Epithelial cell of proximal tubule (primary cell): ENCODE results near the gene CHIC2. TPM values are rescaled to one million over a fixed set of nuclear protein-coding genes. Genes with fewer than 3 reads are reported as not detected.
A peak's percentile ranks its signal among the peaks of the same experiment; 100 is the strongest.

Experiments used
- DNase-seq: peaks from one replicate; pipeline ENCODE4 v3.0.0-alpha.2; 2011; ENCODE audit warnings: low read depth
- H3K4me3 ChIP-seq: 2 replicates; pipeline ENCODE4 v1.5.1; 2011; ENCODE audit warnings: low read depth, mild to moderate bottlenecking, low read length
- total RNA-seq: library from RNA; depleted of rRNA; stranded (reverse); fragments of >200 nt; gene quantifications from 2 replicates; pipeline ENCODE4 v1.2.3, GENCODE V29; 2015
- TF ChIP-seq, protein P1 (sequence below): conservative IDR thresholded peaks from 2 replicates; pipeline ENCODE4 v1.5.1; 2012; ENCODE audit warnings: low read depth, mild to moderate bottlenecking, low read length

Gene CHIC2
- total RNA-seq, 1 donor from 2014 or later, result 23.5 TPM

DNA sequence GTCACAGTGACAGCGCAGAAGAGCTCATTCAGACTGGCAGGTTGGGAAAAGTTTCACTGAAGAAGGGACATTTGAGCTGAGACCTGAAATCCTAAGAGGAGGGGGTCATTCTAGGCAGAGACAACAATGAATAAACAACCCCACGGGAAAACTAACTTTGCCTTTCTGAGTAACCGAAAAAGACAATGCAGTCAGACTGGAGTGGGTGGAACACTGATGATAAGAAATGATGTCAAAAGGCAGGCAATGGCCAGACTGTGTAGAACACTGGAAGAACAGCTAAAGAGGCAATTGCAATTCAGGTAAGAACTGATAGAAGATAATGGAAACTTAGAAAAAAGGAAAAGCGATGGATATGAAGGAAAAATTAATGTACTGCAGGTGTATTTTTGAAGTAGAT, 73.8 kb downstream of the CHIC2 start:
- H3K4me3 ChIP-seq, result no peak overlapping the region
- TF ChIP-seq, protein P1, sequence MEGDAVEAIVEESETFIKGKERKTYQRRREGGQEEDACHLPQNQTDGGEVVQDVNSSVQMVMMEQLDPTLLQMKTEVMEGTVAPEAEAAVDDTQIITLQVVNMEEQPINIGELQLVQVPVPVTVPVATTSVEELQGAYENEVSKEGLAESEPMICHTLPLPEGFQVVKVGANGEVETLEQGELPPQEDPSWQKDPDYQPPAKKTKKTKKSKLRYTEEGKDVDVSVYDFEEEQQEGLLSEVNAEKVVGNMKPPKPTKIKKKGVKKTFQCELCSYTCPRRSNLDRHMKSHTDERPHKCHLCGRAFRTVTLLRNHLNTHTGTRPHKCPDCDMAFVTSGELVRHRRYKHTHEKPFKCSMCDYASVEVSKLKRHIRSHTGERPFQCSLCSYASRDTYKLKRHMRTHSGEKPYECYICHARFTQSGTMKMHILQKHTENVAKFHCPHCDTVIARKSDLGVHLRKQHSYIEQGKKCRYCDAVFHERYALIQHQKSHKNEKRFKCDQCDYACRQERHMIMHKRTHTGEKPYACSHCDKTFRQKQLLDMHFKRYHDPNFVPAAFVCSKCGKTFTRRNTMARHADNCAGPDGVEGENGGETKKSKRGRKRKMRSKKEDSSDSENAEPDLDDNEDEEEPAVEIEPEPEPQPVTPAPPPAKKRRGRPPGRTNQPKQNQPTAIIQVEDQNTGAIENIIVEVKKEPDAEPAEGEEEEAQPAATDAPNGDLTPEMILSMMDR, result no peak
- DNase-seq, result no peak

DNA sequence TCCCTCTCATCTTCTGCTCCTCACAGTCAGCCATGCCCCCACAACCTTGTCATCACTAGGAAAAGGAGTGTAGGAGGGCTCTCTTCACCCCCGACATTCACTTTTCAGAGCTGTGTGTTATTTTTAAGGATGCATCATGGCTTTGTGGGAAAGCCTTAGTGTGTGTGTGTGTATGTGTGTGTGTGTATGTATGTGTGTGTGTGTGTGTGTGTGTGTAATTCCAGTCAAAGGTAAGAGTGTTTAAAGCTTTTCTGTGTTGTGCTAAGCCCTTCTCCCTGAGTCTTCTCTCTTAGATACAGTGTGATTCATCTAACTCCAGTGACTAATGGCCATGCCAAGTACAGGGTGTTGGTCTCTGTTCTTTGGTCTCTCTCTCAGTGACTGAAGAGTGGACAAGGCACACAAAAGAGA, 76.6 kb downstream of the CHIC2 start:
- H3K4me3 ChIP-seq, result no peak overlapping the region
- DNase-seq, result peak; percentile 37
- TF ChIP-seq, protein P1, result no peak

DNA sequence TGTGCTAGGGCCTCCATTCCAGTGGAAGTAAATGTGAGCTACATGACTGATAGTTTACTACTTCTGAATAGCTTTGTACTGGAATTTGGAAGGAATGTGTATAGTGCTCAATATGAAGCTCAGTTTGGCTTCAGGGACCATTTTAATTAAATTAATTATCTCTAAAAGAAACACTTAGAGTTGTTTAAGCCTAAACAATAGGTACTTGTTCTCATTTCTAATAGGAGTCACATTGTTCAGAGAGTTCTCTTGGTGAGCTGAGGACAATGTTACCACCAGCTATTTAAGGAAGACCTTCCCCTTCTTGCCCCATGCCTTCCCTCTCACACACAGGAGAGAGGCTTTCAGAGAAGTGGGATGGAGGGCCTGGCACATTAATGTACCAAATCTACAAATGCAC, 78.3 kb downstream of the CHIC2 start:
- DNase-seq, result no peak
- TF ChIP-seq, protein P1, result no peak
- no peak overlapping the region for H3K4me3 ChIP-seq

DNA sequence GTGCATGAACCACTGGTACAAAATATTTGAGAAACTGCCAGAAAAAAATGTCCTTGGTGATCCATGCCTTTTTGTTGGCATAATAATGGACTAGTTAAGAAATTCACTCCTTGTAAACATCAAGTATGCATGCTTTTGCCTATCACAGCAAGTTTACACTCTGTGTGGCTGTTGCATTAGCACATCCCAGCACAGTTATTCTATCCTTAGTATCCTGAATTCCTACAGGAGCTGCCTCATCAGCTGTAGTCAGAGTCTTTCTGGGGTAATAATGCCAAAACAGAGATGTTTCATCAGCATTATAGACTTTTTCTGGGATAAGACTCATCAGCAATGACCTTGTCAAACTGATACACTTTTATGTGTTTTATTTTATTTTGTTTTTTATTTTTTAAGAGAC, 82.8 kb downstream of the CHIC2 start:
- H3K4me3 ChIP-seq, result no peak overlapping the region
- TF ChIP-seq, protein P1, result no peak
- DNase-seq, result no peak

DNA sequence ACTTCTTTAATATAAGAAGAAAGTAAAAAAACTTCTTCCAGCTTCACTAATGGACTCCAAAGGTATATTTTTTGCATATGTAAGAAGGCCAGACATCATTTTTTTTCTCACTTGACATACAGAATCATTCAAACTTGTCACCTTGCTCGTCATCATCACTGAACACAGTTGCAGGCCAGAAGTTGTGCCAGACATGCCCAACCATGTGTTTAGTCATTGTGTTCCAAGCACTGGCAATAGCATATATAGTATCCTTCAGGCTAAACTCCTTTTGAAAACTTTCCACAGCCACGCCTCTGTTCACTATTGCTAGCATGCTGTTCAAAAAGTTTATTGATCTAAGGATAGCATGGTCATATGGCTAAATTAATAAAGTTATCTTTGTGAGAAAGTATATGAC, 83.3 kb downstream of the CHIC2 start:
- H3K4me3 ChIP-seq, result no peak overlapping the region
- DNase-seq, result no peak
- TF ChIP-seq, protein P1, result no peak

DNA sequence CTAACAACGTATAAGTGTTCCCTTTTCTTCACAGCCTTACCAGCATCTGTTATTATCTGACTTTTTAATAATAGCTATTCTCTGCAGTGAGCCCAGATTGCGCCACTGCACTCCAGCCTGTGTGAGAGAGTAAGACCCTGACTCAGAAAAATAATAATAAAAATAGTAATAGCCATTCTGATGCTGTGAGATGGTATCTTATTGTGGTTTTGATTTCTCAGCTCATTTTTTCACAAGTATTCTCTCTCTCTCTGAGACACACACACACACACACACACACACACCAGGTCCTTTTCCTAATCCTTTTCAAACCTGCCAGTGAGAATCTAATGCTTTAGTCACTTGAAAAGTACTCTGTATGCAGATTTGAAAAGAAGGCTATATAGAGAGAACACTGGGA, 89.8 kb downstream of the CHIC2 start:
- TF ChIP-seq, protein P1, result no peak
- DNase-seq, result no peak
- H3K4me3 ChIP-seq, result no peak overlapping the region

DNA sequence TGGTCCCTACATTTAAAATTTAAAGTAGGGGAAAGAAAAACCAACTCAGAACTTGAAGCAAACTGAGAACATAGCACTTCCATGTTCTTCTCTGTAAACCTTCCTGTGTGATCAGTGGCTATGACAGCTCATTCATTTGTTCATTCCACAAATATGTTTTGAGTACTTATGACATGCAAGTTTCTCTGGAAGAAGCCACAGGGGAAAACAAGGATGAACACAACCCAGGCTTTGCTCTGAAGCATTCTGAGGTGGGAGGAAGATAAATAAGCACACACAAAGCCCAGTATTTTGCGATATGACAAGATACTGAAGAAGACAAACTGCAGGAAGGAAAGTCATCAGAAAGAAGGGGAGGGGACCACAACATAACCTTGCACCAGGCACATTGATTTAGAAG, 96.4 kb downstream of the CHIC2 start:
- no peak overlapping the region for H3K4me3 ChIP-seq
- TF ChIP-seq, protein P1, result no peak
- no peak for DNase-seq
